COLO829 (cell line): ENCODE measurements around the gene PRICKLE2.
A peak's percentile ranks its signal among the peaks of the same experiment; 100 is the strongest.

ENCODE experiments used
- DNase-seq: peaks from one replicate; pipeline ENCODE4 v3.0.0; 2012; ENCODE audit warnings: low spot score

PRICKLE2 gene

GRCh38 chr3:64190517-64191515 is 34.5 kb downstream of the PRICKLE2 start:
- peak; percentile 60 for DNase-seq

DNA sequence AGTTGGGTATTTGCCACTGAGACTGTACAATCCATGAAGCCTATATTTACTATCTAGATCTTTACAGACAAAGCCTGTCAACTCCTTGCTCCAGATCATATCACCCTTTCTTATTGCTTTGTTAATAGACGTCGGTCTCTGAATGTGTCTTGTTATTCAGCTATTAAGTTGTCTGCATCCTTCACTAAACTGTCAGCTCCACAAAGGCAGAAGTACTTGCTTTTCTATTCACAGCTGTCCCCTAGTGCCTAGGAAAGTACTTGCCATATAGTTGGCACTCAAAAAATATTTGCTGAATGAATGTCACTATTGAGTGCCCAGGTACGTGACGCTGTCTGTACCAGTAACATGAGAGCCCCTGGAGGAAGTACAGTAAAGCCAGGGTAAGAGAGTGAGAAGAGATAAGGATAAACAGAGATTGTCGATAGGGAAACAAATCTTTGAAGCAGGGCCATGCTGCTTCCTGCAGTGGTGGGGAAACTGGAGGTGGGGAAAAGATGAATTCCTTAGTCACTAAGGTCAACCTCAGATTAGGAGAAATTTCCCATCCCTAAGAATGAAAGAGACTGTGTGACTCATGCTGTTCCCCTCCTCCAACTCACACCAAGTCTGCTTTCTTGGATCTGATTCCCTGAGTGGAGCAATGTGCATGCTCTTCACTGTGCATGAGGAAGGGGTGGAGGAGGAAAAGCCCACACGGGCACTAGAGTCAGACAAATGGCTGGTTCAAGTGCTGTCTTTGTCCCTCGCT is 36.3 kb downstream of the PRICKLE2 start:
- peak; percentile 99 for DNase-seq

DNA sequence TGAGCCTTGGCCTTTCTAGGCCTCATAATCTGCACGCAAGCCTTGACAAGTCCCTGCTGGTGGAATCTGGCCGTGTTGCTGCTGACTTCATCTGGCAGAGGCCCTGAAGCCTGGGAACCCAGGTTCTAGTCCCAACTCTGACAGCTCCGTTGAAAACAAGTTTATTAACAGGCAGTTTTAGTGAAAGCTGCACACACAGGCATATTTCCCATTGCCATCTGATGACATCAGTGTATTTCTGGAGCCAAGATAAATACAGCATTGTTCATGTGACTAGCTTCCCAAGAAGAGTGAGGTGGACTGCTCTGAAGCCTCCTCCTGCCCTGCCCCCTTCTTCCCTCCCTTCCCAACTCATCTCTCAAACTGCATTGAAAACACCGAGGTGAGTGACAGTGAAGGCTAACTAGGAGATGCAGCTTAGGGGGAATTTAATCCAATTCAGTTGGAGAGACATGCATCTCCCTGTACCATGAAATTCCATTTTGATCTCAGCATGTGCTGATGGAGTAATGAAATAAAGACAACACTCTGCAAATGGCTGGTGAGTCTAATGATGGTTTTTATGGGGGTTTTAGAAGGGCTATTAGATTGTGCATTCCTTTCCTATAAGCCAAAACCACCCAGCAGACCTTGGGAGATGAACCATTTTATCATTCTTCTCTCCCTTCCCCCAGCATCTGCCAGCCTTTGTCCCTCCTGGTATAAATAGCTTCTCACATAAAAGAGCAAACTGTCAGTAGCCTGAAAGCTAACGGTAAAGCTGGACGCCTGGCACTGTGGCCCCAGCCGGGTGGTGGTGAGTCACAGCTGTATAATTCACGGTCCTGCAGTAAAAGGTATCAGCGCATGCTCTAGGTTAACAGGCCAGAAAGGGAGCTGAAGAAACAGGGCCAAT is 38.0 kb downstream of the PRICKLE2 start:
- peak; percentile 99 for DNase-seq

GRCh38 chr3:64186667-64187064 is 38.6 kb downstream of the PRICKLE2 start:
- DNase-seq, result no peak

GRCh38 chr3:64185436-64185835 is 39.8 kb downstream of the PRICKLE2 start:
- no peak for DNase-seq

GRCh38 chr3:64184621-64185020 is 40.6 kb downstream of the PRICKLE2 start:
- no peak for DNase-seq

- DNase-seq, result no peak
Observed at GRCh38 chr3:64179860-64180259, 45.4 kb downstream of the PRICKLE2 start.

- no peak for DNase-seq
Observed at GRCh38 chr3:64179249-64179648, 46.0 kb downstream of the PRICKLE2 start.

GRCh38 chr3:64178419-64178818 is 46.8 kb downstream of the PRICKLE2 start:
- DNase-seq, result no peak

DNA sequence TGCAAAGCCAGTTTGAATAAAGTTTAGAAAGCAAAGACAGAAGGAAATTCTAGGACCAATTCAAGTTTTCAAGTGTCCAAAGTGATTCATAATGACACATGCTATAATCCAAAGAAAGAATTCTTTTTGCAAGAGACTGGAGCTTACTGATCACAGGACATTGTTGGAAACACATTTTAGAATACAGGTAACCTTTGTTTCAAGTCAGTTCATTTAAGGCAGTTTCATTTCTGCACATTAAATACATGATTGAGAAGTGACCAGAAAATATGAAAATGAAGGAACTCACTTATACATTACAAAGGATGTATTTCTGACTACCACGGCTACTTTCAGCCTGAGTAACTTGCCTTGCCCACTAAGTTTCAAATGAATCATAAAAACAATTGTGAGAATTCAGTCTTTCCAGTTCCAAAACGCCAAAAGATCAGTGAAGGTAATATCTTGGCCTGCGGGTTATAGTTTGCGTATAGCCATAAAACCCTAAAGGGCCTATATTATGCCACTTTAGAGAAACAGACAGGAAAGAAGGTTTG is 48.7 kb downstream of the PRICKLE2 start:
- DNase-seq, result no peak

DNA sequence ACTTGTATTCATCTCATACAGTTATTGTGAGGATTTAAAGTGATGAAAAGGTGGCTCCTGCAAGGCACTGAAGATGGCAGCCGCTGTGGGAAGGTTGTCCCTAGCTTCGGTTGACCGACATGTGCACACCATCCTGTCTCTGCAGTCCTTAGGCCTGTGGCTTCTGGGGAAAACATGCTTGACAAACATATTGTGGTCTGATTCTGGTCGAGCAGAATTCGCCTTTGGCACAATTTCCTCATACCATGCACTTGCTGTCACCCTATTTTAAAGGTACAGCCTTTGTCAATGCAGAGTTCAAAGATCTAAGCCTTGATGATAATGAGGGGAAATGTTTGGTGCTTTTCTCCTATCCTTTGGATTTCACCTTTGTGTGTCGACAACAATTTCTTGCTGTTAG is 50.9 kb downstream of the PRICKLE2 start:
- DNase-seq, result no peak

GRCh38 chr3:64173563-64173962 is 51.7 kb downstream of the PRICKLE2 start:
- no peak for DNase-seq

DNA sequence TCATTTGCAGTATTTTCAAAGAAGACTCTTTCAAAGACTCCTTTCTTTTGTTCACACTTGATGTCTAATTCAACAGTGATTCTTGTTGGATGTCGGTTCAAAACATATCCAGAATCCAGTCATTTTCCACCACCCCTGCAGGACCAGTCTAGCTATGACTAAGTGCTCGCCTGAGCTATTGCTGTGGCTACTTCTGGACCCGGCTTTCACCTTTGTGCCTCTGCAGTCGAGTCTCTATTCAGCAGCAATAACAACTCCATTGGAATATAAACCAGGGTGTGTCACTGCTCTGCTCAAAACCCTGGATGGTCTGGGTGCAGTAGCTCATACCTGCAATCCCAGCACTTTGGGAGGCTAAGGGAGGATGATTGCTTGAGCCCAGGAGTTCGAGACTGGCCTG is 55.0 kb downstream of the PRICKLE2 start:
- no peak for DNase-seq

DNA sequence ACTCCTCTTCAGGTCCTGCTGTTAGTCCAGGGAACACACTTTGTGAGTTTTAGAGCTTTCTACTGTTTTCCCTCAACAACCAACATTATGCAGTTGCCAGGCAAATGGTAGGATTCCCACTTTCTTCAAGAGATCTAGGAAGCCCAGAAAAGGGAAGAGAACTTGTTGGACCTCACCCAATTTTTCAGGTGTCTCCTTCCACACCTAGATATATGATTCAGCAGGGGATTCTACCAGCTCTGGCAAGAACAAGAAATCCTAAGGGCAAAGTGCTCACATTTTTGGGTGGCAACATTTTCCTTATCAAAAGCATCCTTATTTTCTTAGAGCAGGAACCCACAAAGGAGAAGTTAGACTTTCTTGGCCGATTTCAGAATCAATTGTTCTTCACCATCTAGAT is 57.4 kb downstream of the PRICKLE2 start:
- no peak for DNase-seq

GRCh38 chr3:64167351-64167750 is 57.9 kb downstream of the PRICKLE2 start:
- DNase-seq, result no peak

DNA sequence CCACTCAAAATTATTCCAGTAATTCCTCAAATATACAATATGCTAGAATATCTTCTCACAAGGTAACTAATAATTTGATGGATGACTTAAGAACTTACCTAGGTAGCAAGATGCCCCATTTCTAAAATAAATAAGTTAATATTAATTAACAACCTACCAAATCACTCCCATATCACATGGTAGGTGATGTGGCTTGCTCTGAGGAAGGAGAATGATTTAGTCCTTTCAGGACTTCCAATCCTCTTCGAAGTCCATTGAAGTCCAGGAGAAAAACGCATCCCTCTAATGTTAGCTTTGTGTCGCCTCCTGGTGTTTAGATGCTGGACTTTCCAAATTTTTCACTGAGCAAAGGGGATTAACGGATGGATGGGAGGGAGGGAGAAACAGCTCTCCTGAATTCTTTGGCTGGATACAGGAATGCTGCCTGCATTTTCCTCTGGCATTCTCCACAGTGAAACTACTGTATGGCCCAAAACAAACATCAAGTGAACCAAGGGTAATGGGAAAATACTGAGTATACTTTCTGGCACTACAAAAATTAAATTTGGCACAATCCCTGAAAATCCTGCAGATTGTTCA is 58.6 kb downstream of the PRICKLE2 start:
- DNase-seq, result no peak

DNA sequence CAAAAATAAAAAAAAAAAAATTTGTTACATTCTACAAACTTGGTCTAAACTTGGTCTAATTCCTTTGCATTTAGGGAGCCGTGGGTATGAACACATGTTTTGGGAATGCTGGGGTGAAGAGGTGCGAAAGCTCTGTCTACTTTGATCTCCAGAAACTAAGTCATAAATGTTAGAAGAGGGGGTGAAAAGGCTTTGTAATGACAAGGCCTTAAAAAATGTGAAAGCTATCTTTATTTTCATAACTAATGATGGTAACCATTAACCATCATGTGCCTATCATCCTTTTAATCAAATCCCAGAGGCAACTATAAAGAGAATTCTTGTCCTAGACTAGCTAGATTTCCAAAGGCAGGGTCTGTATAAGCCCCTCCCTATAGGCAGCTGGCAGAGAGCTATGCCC is 60.9 kb downstream of the PRICKLE2 start:
- no peak for DNase-seq

- DNase-seq, result peak; percentile 83
Observed at GRCh38 chr3:64163755-64164148, 61.5 kb downstream of the PRICKLE2 start.

- DNase-seq, result no peak
Observed at GRCh38 chr3:64163019-64163754, 62.1 kb downstream of the PRICKLE2 start.

GRCh38 chr3:64161481-64161952 is 63.7 kb downstream of the PRICKLE2 start:
- DNase-seq, result peak; percentile 65
